Endothelial cell of umbilical vein (primary cell): ENCODE data around the gene DEFB123.
"Not testable (repeated sequence)": the region's sequence is repeated elsewhere in the genome, so short reads cannot be mapped to it uniquely, and the experiment has no call there.

Experiments used
- EZH2 ChIP-seq: IDR thresholded peaks from 2 replicates; pipeline ENCODE4 v1.6.1; 2012; ENCODE audit warnings: borderline replicate concordance, low read depth, mild to moderate bottlenecking, moderate library complexity, low read length, inconsistent platforms; ENCODE audit not compliant: severe bottlenecking
- FOS ChIP-seq: IDR thresholded peaks from 2 replicates; pipeline ENCODE4 v1.6.1; 2011; ENCODE audit warnings: mild to moderate bottlenecking, low read length, moderate library complexity, borderline replicate concordance; ENCODE audit not compliant: insufficient read depth
- JUN ChIP-seq: IDR thresholded peaks from 2 replicates; pipeline ENCODE4 v1.6.1; 2011; ENCODE audit warnings: borderline replicate concordance, low read depth; ENCODE audit not compliant: insufficient read length, insufficient read depth
- POLR2A ChIP-seq: IDR thresholded peaks from 2 replicates; pipeline ENCODE4 v1.6.1; 2012; ENCODE audit warnings: low read depth, mild to moderate bottlenecking, control low read depth, low read length
- POLR2AphosphoS5 ChIP-seq: IDR thresholded peaks from 2 replicates; pipeline ENCODE4 v1.6.1; 2012; ENCODE audit warnings: low read depth, mild to moderate bottlenecking, control low read depth, low read length, moderate library complexity; ENCODE audit not compliant: insufficient read depth
- TF ChIP-seq, protein P1 (sequence below), 2 donors: IDR thresholded peaks; 1 replicate in 1 of 2; 2 replicates in 1 of 2; pipeline ENCODE4 v1.5.1; 2011; ENCODE audit warnings: low read length in 2 of 2, mild to moderate bottlenecking in 2 of 2, moderate library complexity in 2 of 2, control low read depth in 1 of 2, inconsistent platforms in 1 of 2, low read depth in 1 of 2; ENCODE audit not compliant: insufficient read depth in 1 of 2; ENCODE audit errors: extremely low read depth in 1 of 2
- TF ChIP-seq, protein P2 (sequence below): IDR thresholded peaks from 2 replicates; pipeline ENCODE4 v1.6.1; 2011; ENCODE audit not compliant: insufficient read depth, insufficient read length

DNA sequence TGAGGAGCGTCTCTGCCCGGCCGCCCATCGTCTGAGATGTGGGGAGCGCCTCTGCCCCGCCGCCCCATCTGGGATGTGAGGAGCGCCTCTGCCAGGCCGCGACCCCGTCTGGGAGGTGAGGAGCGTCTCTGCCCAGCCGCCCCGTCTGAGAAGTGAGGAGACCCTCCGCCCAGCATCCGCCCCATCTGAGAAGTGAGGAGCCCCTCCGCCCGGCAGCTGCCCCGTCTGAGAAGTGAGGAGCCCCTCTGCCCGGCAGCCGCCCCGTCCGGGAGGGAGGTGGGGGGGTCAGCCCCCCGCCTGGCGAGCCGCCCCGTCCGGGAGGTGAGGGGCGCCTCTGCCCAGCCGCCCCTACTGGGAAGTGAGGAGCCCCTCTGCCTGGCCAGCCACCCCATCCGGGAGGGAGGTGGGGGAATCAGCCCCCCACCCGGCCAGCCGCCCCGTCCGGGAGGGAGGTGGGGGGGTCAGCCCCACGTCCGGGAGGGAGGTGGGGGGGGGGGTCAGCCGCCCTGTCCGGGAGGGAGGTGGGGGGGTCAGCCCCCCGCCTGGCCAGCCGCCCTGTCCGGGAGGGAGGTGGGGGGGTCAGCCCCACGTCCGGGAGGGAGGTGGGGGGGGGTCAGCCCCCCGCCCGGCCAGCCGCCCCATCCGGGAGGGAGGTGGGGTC lies 13.4 kb upstream of the DEFB123 start:
- TF ChIP-seq, protein P1, sequence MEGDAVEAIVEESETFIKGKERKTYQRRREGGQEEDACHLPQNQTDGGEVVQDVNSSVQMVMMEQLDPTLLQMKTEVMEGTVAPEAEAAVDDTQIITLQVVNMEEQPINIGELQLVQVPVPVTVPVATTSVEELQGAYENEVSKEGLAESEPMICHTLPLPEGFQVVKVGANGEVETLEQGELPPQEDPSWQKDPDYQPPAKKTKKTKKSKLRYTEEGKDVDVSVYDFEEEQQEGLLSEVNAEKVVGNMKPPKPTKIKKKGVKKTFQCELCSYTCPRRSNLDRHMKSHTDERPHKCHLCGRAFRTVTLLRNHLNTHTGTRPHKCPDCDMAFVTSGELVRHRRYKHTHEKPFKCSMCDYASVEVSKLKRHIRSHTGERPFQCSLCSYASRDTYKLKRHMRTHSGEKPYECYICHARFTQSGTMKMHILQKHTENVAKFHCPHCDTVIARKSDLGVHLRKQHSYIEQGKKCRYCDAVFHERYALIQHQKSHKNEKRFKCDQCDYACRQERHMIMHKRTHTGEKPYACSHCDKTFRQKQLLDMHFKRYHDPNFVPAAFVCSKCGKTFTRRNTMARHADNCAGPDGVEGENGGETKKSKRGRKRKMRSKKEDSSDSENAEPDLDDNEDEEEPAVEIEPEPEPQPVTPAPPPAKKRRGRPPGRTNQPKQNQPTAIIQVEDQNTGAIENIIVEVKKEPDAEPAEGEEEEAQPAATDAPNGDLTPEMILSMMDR (IDR thresholded peaks at IDR 0.05; ENCODE audit: extremely low read depth in 1 of 2, insufficient read depth in 1 of 2, low read depth in 1 of 2, low read length in 2 of 2): not testable (repeated sequence)
- TF ChIP-seq, protein P2, sequence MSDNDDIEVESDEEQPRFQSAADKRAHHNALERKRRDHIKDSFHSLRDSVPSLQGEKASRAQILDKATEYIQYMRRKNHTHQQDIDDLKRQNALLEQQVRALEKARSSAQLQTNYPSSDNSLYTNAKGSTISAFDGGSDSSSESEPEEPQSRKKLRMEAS: not testable (repeated sequence)
- not testable (repeated sequence) for TF ChIP-seq JUN, POLR2AphosphoS5, POLR2A, EZH2, FOS
